Cardiac fibroblast (primary cell): Measurements from ENCODE around the gene RTF2.
"Not testable (repeated sequence)": the region's sequence is repeated elsewhere in the genome, so short reads cannot be mapped to it uniquely, and the experiment has no call there.

Source experiments
- DNase-seq, 2 donors: peaks; one replicate each; pipeline versions ENCODE4 v3.0.0 to v3.0.0-alpha.2; 2010; ENCODE audit warnings: low read depth in 2 of 2
- H3K4me3 ChIP-seq, 2 donors: replicated peaks in 1 of 2; 1 replicate in 1 of 2; 2 replicates in 1 of 2; pipeline ENCODE4 v1.5.1; 2011; ENCODE audit warnings: low read depth in 2 of 2, low read length in 2 of 2, mild to moderate bottlenecking in 2 of 2, moderate library complexity in 1 of 2
- CTCF ChIP-seq: IDR thresholded peaks from one replicate; pipeline ENCODE4 v1.5.1; 2011; ENCODE audit warnings: low read depth, mild to moderate bottlenecking, low read length, inconsistent platforms

The RTF2 gene

GRCh38 chr20:56518721-56519398 is 50.4 kb downstream of the RTF2 start:
- H3K4me3 ChIP-seq = no peak overlapping the region
- DNase-seq = no peak
- TF ChIP-seq CTCF = no peak

- no peak overlapping the region for H3K4me3 ChIP-seq
- no peak for DNase-seq
- no peak for TF ChIP-seq CTCF
These were observed 51.1 kb downstream of the RTF2 start for GRCh38 chr20:56519551-56519950.

DNA sequence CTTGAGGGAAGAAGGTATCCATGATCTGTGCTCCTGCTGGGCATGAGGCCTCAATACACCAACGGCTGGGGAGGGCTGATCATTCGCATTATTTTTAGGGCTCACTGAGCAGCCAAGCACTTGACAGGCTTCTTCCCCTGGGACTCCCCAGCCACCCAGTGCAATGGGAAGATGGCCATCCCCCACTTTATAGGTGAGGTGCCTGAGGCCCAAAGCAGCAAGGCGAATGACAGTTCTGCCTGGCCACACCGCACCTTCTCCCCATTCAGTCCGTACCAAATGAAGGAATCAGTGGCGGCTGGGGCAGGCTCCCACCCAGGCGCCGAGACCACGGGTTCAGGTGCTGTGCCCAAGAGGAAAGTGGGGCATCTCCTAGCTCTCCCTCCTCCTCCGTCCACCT is 51.8 kb downstream of the RTF2 start:
- H3K4me3 ChIP-seq = no peak overlapping the region
- no peak for DNase-seq
- no peak for TF ChIP-seq CTCF

- DNase-seq = not testable (repeated sequence)
These were observed 52.4 kb downstream of the RTF2 start for GRCh38 chr20:56520746-56521354.

DNA sequence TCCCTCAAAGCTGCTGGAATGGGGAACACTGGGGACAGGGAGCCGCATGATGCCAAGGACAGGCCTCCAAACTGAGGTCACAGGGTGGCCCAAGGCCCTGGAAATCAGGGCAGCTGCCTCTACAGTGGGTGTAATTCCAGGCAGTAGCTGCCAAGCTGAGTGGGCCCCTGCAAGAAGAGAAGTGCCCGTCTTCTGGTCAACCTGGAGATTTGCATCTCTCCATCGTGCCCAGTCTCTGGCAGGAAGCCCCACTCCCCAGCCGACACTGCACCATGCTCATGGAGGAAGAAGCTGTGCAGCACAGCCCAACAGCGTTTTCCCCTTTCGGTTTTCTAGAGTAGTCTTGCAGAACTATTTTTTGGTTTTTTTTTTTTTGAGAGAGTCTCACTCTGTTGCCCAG is 53.9 kb downstream of the RTF2 start:
- TF ChIP-seq CTCF = no peak
- H3K4me3 ChIP-seq = no peak overlapping the region

More at GRCh38 chr20:56520746-56521354, 52.4 kb downstream of the RTF2 start:
- H3K4me3 ChIP-seq = not testable (repeated sequence)

GRCh38 chr20:56524444-56524843 is 56.0 kb downstream of the RTF2 start, which contains the start of gene FAM209A:
Gene FAM209A, plus strand, starts transcription at chr20:56524744. Its CDS starts 65 bp downstream, at chr20:56524809.
- not testable (repeated sequence) for DNase-seq, H3K4me3 ChIP-seq

More for the DNA sequence above, 53.9 kb downstream of the RTF2 start:
- no peak for DNase-seq

- TF ChIP-seq CTCF = no peak
- H3K4me3 ChIP-seq = no peak overlapping the region
- DNase-seq = no peak
These were observed 59.1 kb downstream of the RTF2 start for GRCh38 chr20:56527521-56527920.

DNA sequence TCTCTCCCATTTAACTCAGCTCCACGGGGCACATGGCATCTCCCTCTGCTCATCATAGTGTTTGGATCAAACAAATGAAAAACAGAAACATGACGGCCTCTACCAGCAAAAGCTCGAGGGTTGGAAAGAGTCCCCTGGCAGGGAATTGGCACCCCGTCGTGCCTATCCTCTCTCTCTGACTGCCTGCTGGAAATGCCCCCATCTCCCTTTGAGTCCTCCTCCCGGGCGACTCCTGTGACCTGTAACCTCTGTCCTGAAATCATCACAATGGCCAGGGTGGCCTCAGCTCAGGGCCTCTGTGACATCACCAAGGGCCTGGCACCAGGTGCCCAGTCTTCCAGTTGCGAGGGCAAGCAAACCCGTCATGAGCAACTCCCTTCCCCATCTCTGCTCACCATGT is 64.5 kb downstream of the RTF2 start, which contains the start of gene FAM209B:
TSS of gene FAM209B (plus strand) at position 301 of the 400 bp plus-strand sequence. CDS start at position 397, 96 bp downstream.
- H3K4me3 ChIP-seq, DNase-seq: not testable (repeated sequence)
